Activated CD8-positive, alpha-beta T cell treated with anti-CD3 and anti-CD28 coated beads for 36 hours (primary cell): ENCODE measurements around the gene IL2RA. TPM values are rescaled to one million over a fixed set of nuclear protein-coding genes. Genes with fewer than 3 reads are reported as not detected.
A peak's percentile ranks its signal among the peaks of the same experiment; 100 is the strongest.

Experiments used
- ATAC-seq: fragments of 200-7000 bp; cut with Tn5 transposase; one replicate; pipeline ENCODE4 v1.10.0; 2021; ENCODE audit warnings: mild to moderate bottlenecking, moderate library complexity
- CTCF ChIA-PET: fragments of 350-600 bp; sonication (Branson Sonifier 250); formaldehyde crosslinking; loops from one replicate; lab custom pipeline; 2021; ENCODE audit warnings: antibody characterized with exemption; lab: Charles Lee
- POLR2A ChIA-PET: fragments of 350-600 bp; sonication (Branson Sonifier 250); formaldehyde crosslinking; loops from one replicate; lab custom pipeline; 2021; ENCODE audit warnings: antibody characterized with exemption; lab: Charles Lee
- DNase-seq: peaks from one replicate; pipeline ENCODE4 v3.0.0-alpha.2; 2020
- H3K27ac Mint-ChIP-seq: one replicate; pipeline ENCODE4 v1.8.0; 2021; ENCODE audit warnings: mild to moderate bottlenecking, mixed read lengths
- H3K27me3 Mint-ChIP-seq: one replicate; pipeline ENCODE4 v1.8.0; 2021; ENCODE audit warnings: mixed read lengths
- H3K36me3 Mint-ChIP-seq: one replicate; pipeline ENCODE4 v1.8.0; 2021; ENCODE audit warnings: low read depth, mixed read lengths
- H3K4me1 Mint-ChIP-seq: one replicate; pipeline ENCODE4 v1.8.0; 2021; ENCODE audit warnings: low read depth, mixed read lengths
- H3K4me3 Mint-ChIP-seq: one replicate; pipeline ENCODE4 v1.8.0; 2021; ENCODE audit warnings: mild to moderate bottlenecking, moderate library complexity, mixed read lengths
- H3K9me3 Mint-ChIP-seq: one replicate; pipeline ENCODE4 v1.8.0; 2021; ENCODE audit warnings: mixed read lengths
- intact Hi-C: fragments of 100-400 bp; cut with micrococcal nuclease; formaldehyde crosslinking; loops from one replicate; pipeline ENCODE4 v1.10.0; 2022
- total RNA-seq, 2 experiments: library from RNA; stranded (reverse); gene quantifications; one replicate each; pipeline ENCODE4 v1.2.3, GENCODE V29; 2021
- TF ChIP-seq, protein P1 (sequence below): fragments of 200-600 bp; IDR thresholded peaks from one replicate; pipeline ENCODE4 v1.8.0; 2022; ENCODE audit warnings: antibody characterized with exemption, mild to moderate bottlenecking

IL2RA gene
- total RNA-seq, 2 experiments from 2014 or later = 868 to 874 TPM

DNA sequence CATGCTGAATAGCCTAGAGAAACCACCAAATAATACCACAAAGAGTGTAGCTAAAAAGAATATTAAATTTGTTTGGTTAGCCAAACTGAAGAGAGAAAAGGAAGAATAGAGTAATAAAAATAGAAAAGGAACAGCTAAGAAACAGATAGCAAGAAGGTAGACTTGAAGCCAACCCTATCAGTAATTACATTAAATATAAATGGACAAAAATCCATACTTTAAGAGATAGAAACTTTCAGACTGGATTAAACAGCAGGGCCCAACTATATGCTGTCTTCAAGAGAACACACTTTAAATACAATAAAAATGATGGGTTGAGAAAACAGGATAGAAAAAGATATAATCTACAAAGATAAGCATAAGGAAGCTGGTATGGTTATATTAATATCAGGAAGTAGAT lies 31.2 kb downstream of the IL2RA start:
- Mint-ChIP-seq H3K9me3 (no peaks in the 10 kb centered on the region), H3K36me3 (peaks cover 87% of the 10 kb centered on the region), H3K27ac (peak overlapping the region; percentile 57), H3K4me1 (peaks cover 57% of the 10 kb centered on the region), H3K4me3 (no peak overlapping the region), H3K27me3 (no peaks in the 10 kb centered on the region)
- intact Hi-C loops = no loop called here
- ATAC-seq (no peak), DNase-seq (no peak)
- ChIA-PET CTCF (interaction anchor here (2.0 kb wide), 1 partner anchor 17 kb away, joined by 8 read pairs; no protein-coding TSS in a partner anchor), POLR2A (interaction anchor here (1.1 kb wide), 2 partner anchors 20 to 28 kb away, joined by 3 to 4 read pairs; no protein-coding TSS in a partner anchor)
- TF ChIP-seq, protein P1, sequence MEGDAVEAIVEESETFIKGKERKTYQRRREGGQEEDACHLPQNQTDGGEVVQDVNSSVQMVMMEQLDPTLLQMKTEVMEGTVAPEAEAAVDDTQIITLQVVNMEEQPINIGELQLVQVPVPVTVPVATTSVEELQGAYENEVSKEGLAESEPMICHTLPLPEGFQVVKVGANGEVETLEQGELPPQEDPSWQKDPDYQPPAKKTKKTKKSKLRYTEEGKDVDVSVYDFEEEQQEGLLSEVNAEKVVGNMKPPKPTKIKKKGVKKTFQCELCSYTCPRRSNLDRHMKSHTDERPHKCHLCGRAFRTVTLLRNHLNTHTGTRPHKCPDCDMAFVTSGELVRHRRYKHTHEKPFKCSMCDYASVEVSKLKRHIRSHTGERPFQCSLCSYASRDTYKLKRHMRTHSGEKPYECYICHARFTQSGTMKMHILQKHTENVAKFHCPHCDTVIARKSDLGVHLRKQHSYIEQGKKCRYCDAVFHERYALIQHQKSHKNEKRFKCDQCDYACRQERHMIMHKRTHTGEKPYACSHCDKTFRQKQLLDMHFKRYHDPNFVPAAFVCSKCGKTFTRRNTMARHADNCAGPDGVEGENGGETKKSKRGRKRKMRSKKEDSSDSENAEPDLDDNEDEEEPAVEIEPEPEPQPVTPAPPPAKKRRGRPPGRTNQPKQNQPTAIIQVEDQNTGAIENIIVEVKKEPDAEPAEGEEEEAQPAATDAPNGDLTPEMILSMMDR = no peak

DNA sequence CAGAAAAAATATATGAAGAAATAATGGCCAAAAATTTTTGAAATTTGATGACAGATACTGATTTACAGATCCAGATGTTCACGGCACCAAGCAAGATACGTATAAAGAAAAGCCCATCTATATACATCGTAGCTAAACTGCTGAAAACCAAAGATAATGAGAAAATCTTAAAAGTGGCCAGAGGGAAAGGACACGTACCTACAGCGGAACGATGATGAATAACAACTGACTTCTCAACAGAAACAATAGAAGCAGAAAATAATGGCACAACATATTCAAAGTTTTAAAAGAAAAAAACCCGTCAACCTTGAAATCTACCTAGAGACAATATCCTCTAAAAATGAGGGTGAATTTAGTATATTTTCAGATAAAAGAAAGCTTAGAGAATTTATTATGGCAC lies 31.9 kb downstream of the IL2RA start:
- intact Hi-C loops = no loop called here
- TF ChIP-seq, protein P1 = no peak
- DNase-seq = peak; percentile 0
- Mint-ChIP-seq H3K36me3 (peaks cover 87% of the 10 kb centered on the region), H3K4me3 (no peak overlapping the region), H3K27me3 (no peaks in the 10 kb centered on the region), H3K9me3 (no peaks in the 10 kb centered on the region), H3K27ac (no peak overlapping the region), H3K4me1 (peaks cover 52% of the 10 kb centered on the region)
- CTCF ChIA-PET = interaction anchor here (2.0 kb wide), 1 partner anchor 16 kb away, joined by 8 read pairs; no protein-coding TSS in a partner anchor
- POLR2A ChIA-PET = interaction anchor here (1.1 kb wide), 2 partner anchors 21 to 27 kb away, joined by 3 to 4 read pairs; no protein-coding TSS in a partner anchor
- ATAC-seq = no peak

DNA sequence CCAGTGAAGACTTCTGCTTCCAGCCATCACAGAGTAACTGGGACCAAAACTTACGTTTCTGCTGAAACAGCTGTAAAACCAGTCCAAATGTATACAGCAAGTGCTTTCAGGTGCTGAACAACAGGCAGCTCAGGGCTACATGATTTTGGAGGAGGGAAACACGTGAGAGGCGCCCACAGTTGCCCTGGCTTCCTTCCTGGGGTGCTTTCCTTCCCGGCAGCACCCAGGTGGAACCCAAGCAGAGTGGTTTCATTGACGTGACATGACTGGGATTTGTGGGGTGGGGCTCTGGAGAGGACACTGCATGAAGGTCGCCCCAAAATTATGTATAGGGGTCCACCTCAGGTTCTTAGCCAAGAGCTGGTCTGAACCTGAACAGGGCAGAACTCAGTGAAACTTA lies 34.2 kb downstream of the IL2RA start:
- Mint-ChIP-seq H3K4me3 (no peak overlapping the region), H3K27me3 (no peaks in the 10 kb centered on the region), H3K36me3 (peaks cover 88% of the 10 kb centered on the region), H3K4me1 (peaks cover 46% of the 10 kb centered on the region), H3K9me3 (no peaks in the 10 kb centered on the region), H3K27ac (peak overlapping the region; percentile 0)
- intact Hi-C loops = no loop called here
- TF ChIP-seq, protein P1 = no peak
- CTCF ChIA-PET = interaction anchor here (1.0 to 1.8 kb wide), 2 partner anchors 19 to 58 kb away, joined by 3 to 4 read pairs; no protein-coding TSS in a partner anchor
- POLR2A ChIA-PET = interaction anchor here (1.5 to 2.7 kb wide), 3 partner anchors 10 to 22 kb away, joined by 5 to 12 read pairs (median 6); no protein-coding TSS in a partner anchor
- no peak for ATAC-seq
- DNase-seq = no peak

DNA sequence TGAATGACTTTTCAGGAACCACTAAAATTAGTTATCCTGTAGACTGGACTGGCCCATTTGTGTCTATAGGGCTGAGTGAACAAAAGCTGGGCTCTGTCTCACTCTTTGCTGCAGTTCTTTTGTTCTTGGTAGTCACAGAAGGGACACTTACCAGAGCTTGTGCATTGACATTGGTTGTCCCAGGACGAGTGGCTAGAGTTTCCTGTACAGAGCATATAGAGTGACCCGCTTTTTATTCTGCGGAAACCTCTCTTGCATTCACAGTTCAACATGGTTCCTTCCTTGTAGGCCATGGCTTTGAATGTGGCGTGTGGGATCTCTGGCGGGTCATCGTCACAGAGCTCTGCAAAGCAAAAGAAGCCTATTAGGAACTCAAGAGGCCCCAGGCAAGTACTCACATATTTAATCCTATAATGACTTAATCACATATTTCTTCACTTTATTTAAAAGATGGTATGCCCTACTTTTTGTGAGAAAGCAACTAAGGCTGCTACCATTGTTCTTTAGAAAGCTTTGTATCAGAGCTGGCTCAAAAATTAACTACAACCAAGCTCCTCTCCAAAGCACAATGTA lies 36.4 kb downstream of the IL2RA start:
- Mint-ChIP-seq H3K27ac (no peak overlapping the region), H3K27me3 (no peaks in the 10 kb centered on the region), H3K4me3 (no peak overlapping the region), H3K9me3 (no peaks in the 10 kb centered on the region), H3K4me1 (peaks cover 56% of the 10 kb centered on the region), H3K36me3 (peaks cover 91% of the 10 kb centered on the region)
- POLR2A ChIA-PET = interaction anchor here (0.6 to 1.8 kb wide), 3 partner anchors 9 to 22 kb away, joined by 3 to 6 read pairs (median 5); no protein-coding TSS in a partner anchor
- TF ChIP-seq, protein P1 = no peak
- DNase-seq = no peak
- CTCF ChIA-PET = interaction anchor here (0.7 kb wide), 1 partner anchor 58 kb away, joined by 3 read pairs; no protein-coding TSS in a partner anchor
- intact Hi-C loops = no loop called here
- no peak for ATAC-seq

DNA sequence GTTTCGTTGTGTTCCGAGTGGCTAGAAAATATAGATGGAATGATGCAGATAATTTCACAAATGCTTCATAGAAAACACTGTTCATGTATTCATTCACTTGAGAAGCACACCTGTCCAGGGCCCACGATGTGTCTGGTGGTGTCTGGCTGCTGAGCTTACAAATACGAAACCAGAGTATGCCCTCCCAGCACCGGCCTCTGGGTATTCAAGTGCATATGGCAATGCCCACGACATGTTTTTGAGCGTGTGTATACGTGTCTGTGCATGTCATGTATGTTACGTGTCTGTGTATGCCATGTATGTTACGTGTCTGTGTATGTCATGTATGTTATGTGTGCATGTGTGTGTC lies 37.9 kb downstream of the IL2RA start:
- CTCF ChIA-PET = interaction anchor here (1.3 to 1.8 kb wide), 2 partner anchors 9 to 10 kb away, joined by 5 to 7 read pairs; no protein-coding TSS in a partner anchor
- peaks cover 61% of the 10 kb centered on the region for H3K4me1 Mint-ChIP-seq

More for the DNA sequence above, 37.9 kb downstream of the IL2RA start:
- H3K9me3 Mint-ChIP-seq = no peaks in the 10 kb centered on the region
- ATAC-seq = no peak
- TF ChIP-seq, protein P1 = no peak
- no peak overlapping the region for H3K4me3 Mint-ChIP-seq
- POLR2A ChIA-PET = no interaction called here
- intact Hi-C loops = no loop called here
- H3K36me3 Mint-ChIP-seq = peaks cover 93% of the 10 kb centered on the region
- no peak overlapping the region for H3K27ac Mint-ChIP-seq
- no peaks in the 10 kb centered on the region for H3K27me3 Mint-ChIP-seq
- peak; percentile 1 for DNase-seq
